H1 (cell line): ENCODE data around the gene TGFB2. TPM values are rescaled to one million over a fixed set of nuclear protein-coding genes. Genes with fewer than 3 reads are reported as not detected.

ENCODE experiments used
- CTCF ChIA-PET: fragments of 300-600 bp; sonication (Branson Sonifier 250); formaldehyde crosslinking; loops from one replicate; lab custom pipeline; 2021; ENCODE audit not compliant: partially characterized antibody; lab: Charles Lee
- POLR2A ChIA-PET: fragments of 300-600 bp; sonication (Branson Sonifier 250); formaldehyde crosslinking; loops from one replicate; lab custom pipeline; 2021; ENCODE audit warnings: inconsistent platforms; ENCODE audit not compliant: partially characterized antibody; lab: Charles Lee
- DNase-seq, 2 experiments: peaks; one replicate each; pipeline versions ENCODE4 v3.0.0 to v3.0.0-alpha.2; 2010 to 2022; ENCODE audit warnings: low spot score in 2 of 2, low read depth in 1 of 2, mixed read lengths in 1 of 2
- FAIRE-seq: peaks from 2 replicates; lab custom pipeline; 2011; peaks lifted over from hg19 to GRCh38; lab: Jason Lieb, UNC
- H2AFZ ChIP-seq: 2 replicates; pipeline ENCODE4 v1.8.1; 2012; ENCODE audit warnings: low read length, inconsistent platforms
- H2AK5ac ChIP-seq: 2 replicates; pipeline ENCODE4 v1.6.1; 2013; ENCODE audit warnings: low read depth, low read length
- H2BK120ac ChIP-seq: replicated peaks from 2 replicates; pipeline ENCODE3; 2013; ENCODE audit warnings: low read depth, low read length, inconsistent platforms
- H2BK12ac ChIP-seq: 2 replicates; pipeline ENCODE4 v1.6.1; 2013; ENCODE audit warnings: low read depth, low read length
- H2BK15ac ChIP-seq: 2 replicates; pipeline ENCODE4 v1.6.1; 2013; ENCODE audit warnings: low read length
- H2BK20ac ChIP-seq: 2 replicates; pipeline ENCODE4 v1.6.1; 2013; ENCODE audit warnings: low read length
- H2BK5ac ChIP-seq: 2 replicates; pipeline ENCODE4 v1.6.1; 2013; ENCODE audit warnings: low read depth, low read length
- H3K14ac ChIP-seq: 2 replicates; pipeline ENCODE4 v1.6.1; 2013; ENCODE audit warnings: inconsistent platforms; ENCODE audit not compliant: insufficient read length
- H3K18ac ChIP-seq: 2 replicates; pipeline ENCODE4 v1.6.1; 2013; ENCODE audit warnings: low read length; ENCODE audit errors: extremely low read depth
- H3K23ac ChIP-seq: 2 replicates; pipeline ENCODE4 v1.6.1; 2013; ENCODE audit warnings: inconsistent platforms; ENCODE audit not compliant: insufficient read length
- H3K23me2 ChIP-seq: 2 replicates; pipeline ENCODE4 v1.6.1; 2013; ENCODE audit warnings: low read depth, low read length
- H3K27ac ChIP-seq: 2 replicates; pipeline ENCODE4 v1.6.1; 2011; ENCODE audit warnings: low read depth, low read length, inconsistent platforms
- H3K27me3 ChIP-seq, 4 experiments: replicated peaks in 1 of 4; 1 replicate in 1 of 4; 2 replicates in 3 of 4; pipeline versions ENCODE4 v1.6.1 to v1.8.1; 2011 to 2013; ENCODE audit warnings: low read length in 3 of 4, mild to moderate bottlenecking in 3 of 4, inconsistent platforms in 2 of 4, mixed read lengths in 2 of 4, moderate library complexity in 1 of 4; ENCODE audit not compliant: control insufficient read depth in 3 of 4, insufficient read depth in 3 of 4; ENCODE audit errors: extremely low read depth in 1 of 4
- H3K36me3 ChIP-seq, 4 experiments: 2 replicates each; pipeline versions ENCODE4 v1.6.1 to v1.8.1; 2011 to 2013; ENCODE audit warnings: mild to moderate bottlenecking in 4 of 4, low read length in 3 of 4, moderate library complexity in 2 of 4, control low read depth in 1 of 4, inconsistent platforms in 1 of 4; ENCODE audit not compliant: insufficient read depth in 4 of 4, control insufficient read depth in 2 of 4
- H3K4ac ChIP-seq: replicated peaks from 2 replicates; pipeline ENCODE3; 2013; ENCODE audit warnings: low read length, low read depth, mixed read lengths, inconsistent platforms; ENCODE audit not compliant: insufficient read length
- H3K4me1 ChIP-seq, 4 experiments: replicated peaks in 1 of 4; 1 replicate in 1 of 4; 2 replicates in 3 of 4; pipeline versions ENCODE4 v1.6.1 to v1.8.1; 2011 to 2013; ENCODE audit warnings: low read length in 3 of 4, inconsistent platforms in 2 of 4, mixed read lengths in 1 of 4; ENCODE audit not compliant: insufficient read depth in 4 of 4, control insufficient read depth in 3 of 4
- H3K4me2 ChIP-seq, 2 experiments: 2 replicates each; pipeline versions ENCODE4 v1.6.1 to v1.8.1; 2011 to 2013; ENCODE audit warnings: low read depth in 2 of 2, low read length in 2 of 2, control low read depth in 1 of 2, inconsistent platforms in 1 of 2, mild to moderate bottlenecking in 1 of 2; ENCODE audit not compliant: insufficient read depth in 1 of 2
- H3K4me3 ChIP-seq, 4 experiments: fragments of 200-600, 300-600 bp in 1 of 4; sonication (generic), shearing (Covaris generic), sonication (Bioruptor Twin) in 1 of 4; 2 replicates each; pipeline versions ENCODE4 v1.5.1 to v1.8.1; 2011 to 2016; ENCODE audit warnings: low read length in 4 of 4, low read depth in 3 of 4, control low read depth in 2 of 4, inconsistent platforms in 2 of 4, mild to moderate bottlenecking in 2 of 4, mixed read lengths in 1 of 4, moderate library complexity in 1 of 4; ENCODE audit not compliant: insufficient read depth in 2 of 4; ENCODE audit errors: extremely low read depth in 1 of 4
- H3K56ac ChIP-seq: replicated peaks from 2 replicates; pipeline ENCODE3; 2013; ENCODE audit warnings: low read depth, mild to moderate bottlenecking, mixed read lengths, low read length, inconsistent platforms; ENCODE audit not compliant: insufficient read length
- H3K79me1 ChIP-seq: 2 replicates; pipeline ENCODE4 v1.6.1; 2013; ENCODE audit warnings: low read depth, low read length, control low read depth
- H3K79me2 ChIP-seq, 2 experiments: 2 replicates each; pipeline versions ENCODE4 v1.6.1 to v1.8.1; 2012 to 2013; ENCODE audit warnings: low read length in 2 of 2, mild to moderate bottlenecking in 2 of 2, inconsistent platforms in 1 of 2; ENCODE audit not compliant: insufficient read depth in 2 of 2, control insufficient read depth in 1 of 2
- H3K9ac ChIP-seq, 4 experiments: replicated peaks in 1 of 4; 1 replicate in 1 of 4; 2 replicates in 3 of 4; pipeline versions ENCODE4 v1.6.1 to v1.8.1; 2011 to 2013; ENCODE audit warnings: low read depth in 3 of 4, low read length in 3 of 4, control low read depth in 2 of 4, mild to moderate bottlenecking in 2 of 4, moderate library complexity in 2 of 4, inconsistent platforms in 1 of 4; ENCODE audit errors: extremely low read depth in 1 of 4
- H3K9me3 ChIP-seq, 2 experiments: 2 replicates each; pipeline versions ENCODE4 v1.6.1 to v1.8.1; 2012 to 2013; ENCODE audit warnings: mild to moderate bottlenecking in 2 of 2, moderate library complexity in 2 of 2, control low read depth in 1 of 2, inconsistent platforms in 1 of 2, low read depth in 1 of 2, low read length in 1 of 2, mixed read lengths in 1 of 2; ENCODE audit not compliant: insufficient read depth in 2 of 2
- H4K20me1 ChIP-seq, 2 experiments: replicated peaks in 1 of 2; 2 replicates each; pipeline versions ENCODE3 to v1.8.1; 2011 to 2013; ENCODE audit warnings: inconsistent platforms in 2 of 2, low read length in 2 of 2, mild to moderate bottlenecking in 1 of 2; ENCODE audit not compliant: insufficient read depth in 2 of 2, control insufficient read depth in 1 of 2
- H4K5ac ChIP-seq: 2 replicates; pipeline ENCODE4 v1.6.1; 2013; ENCODE audit warnings: low read length, low read depth, mixed read lengths, inconsistent platforms; ENCODE audit not compliant: insufficient read length
- H4K8ac ChIP-seq: 2 replicates; pipeline ENCODE4 v1.8.0; 2013; ENCODE audit warnings: mild to moderate bottlenecking, moderate library complexity, low read length, inconsistent platforms; ENCODE audit not compliant: insufficient read depth; ENCODE audit errors: extremely low read depth
- H4K91ac ChIP-seq: replicated peaks from 2 replicates; pipeline ENCODE3; 2013; ENCODE audit warnings: low read length, mixed read lengths, inconsistent platforms; ENCODE audit not compliant: insufficient read length
- CBX5 ChIP-seq: fragments of 300-800, 300-1000 bp; sonication (generic); IDR thresholded peaks from 2 replicates; pipeline ENCODE4 v1.7.1; 2016; ENCODE audit warnings: antibody characterized with exemption, low read length, low read depth
- CTBP2 ChIP-seq: IDR thresholded peaks from 2 replicates; pipeline ENCODE4 v1.7.0; 2011; ENCODE audit warnings: borderline replicate concordance, mild to moderate bottlenecking, moderate library complexity, mixed read lengths, low read length; ENCODE audit not compliant: insufficient read depth, insufficient read length
- EP300 ChIP-seq, 2 experiments: IDR thresholded peaks; 1 replicate in 1 of 2; 2 replicates in 1 of 2; pipeline ENCODE4 v1.6.1; 2011 to 2012; ENCODE audit warnings: low read depth in 2 of 2, low read length in 2 of 2, mild to moderate bottlenecking in 2 of 2, borderline replicate concordance in 1 of 2, inconsistent platforms in 1 of 2, moderate library complexity in 1 of 2
- MAFK ChIP-seq: IDR thresholded peaks from 2 replicates; pipeline ENCODE4 v1.6.1; 2012; ENCODE audit warnings: low read depth, mild to moderate bottlenecking, improper control_type of control experiment, low read length
- POU5F1 ChIP-seq: IDR thresholded peaks from 2 replicates; pipeline ENCODE4 v1.6.1; 2011; ENCODE audit warnings: low read depth, mild to moderate bottlenecking, low read length, moderate library complexity
- RBBP5 ChIP-seq: IDR thresholded peaks from 2 replicates; pipeline ENCODE4 v1.7.1; 2012; ENCODE audit warnings: low read depth, mild to moderate bottlenecking, inconsistent platforms, low read length, moderate library complexity, borderline replicate concordance
- SIX5 ChIP-seq: IDR thresholded peaks from 2 replicates; pipeline ENCODE4 v1.6.1; 2011; ENCODE audit warnings: mild to moderate bottlenecking, low read depth, low read length
- TEAD4 ChIP-seq: IDR thresholded peaks from 2 replicates; pipeline ENCODE4 v1.6.1; 2012; ENCODE audit warnings: low read depth, low read length, inconsistent platforms, mixed read lengths
- WGBS, 2 experiments: shearing (Covaris generic) in 1 of 2; methylation state at CpG; one replicate each; pipeline versions ENCODE4 v1.1.6 to v1.1.7; 2013 to 2015; ENCODE audit warnings: low lambda C conversion rate in 2 of 2, mixed read lengths in 2 of 2, inconsistent platforms in 1 of 2, low coverage in 1 of 2, missing lambda C conversion rate in 1 of 2; ENCODE audit not compliant: insufficient replicate concordance in 2 of 2, insufficient coverage in 1 of 2, insufficient read length in 1 of 2; ENCODE audit errors: extremely low coverage in 1 of 2, missing lambda C conversion rate in 1 of 2; 5-methylcytosine and 5-hydroxymethylcytosine counted together
- polyA plus RNA-seq, 7 experiments: library from polyadenylated mRNA; depleted of rRNA in 3 of 7; stranded (reverse) in 5 of 7; unstranded in 2 of 7; fragments of >200 nt in 5 of 7; fragments of 200-250 nt in 2 of 7; gene quantifications; 1 replicate in 5 of 7; 2 replicates in 1 of 7; 4 replicates in 1 of 7; pipeline versions ENCODE4 v1.2.1 to v1.2.3, GENCODE V29; 2011 to 2013; ENCODE audit warnings: missing spikeins in 2 of 7, mixed read lengths in 2 of 7
- total RNA-seq: library from RNA; stranded (reverse); fragmentation: NEBNext Ultra II Directional; extraction: Animal tissue kit (Norgen Biotek cat#: 25700); gene quantifications from 2 replicates; pipeline ENCODE4 v1.2.1, GENCODE V29; 2021
- TF ChIP-seq, protein P1 (sequence below): IDR thresholded peaks from 2 replicates; pipeline ENCODE4 v1.6.1; 2012; ENCODE audit warnings: low read length, inconsistent platforms

The TGFB2 gene
- total and polyA plus RNA-seq, 2 of the 8 experiments (the other 6 are each of a cell fraction or from before 2014, with no cell fraction given) = 0.26 to 0.84 TPM

DNA sequence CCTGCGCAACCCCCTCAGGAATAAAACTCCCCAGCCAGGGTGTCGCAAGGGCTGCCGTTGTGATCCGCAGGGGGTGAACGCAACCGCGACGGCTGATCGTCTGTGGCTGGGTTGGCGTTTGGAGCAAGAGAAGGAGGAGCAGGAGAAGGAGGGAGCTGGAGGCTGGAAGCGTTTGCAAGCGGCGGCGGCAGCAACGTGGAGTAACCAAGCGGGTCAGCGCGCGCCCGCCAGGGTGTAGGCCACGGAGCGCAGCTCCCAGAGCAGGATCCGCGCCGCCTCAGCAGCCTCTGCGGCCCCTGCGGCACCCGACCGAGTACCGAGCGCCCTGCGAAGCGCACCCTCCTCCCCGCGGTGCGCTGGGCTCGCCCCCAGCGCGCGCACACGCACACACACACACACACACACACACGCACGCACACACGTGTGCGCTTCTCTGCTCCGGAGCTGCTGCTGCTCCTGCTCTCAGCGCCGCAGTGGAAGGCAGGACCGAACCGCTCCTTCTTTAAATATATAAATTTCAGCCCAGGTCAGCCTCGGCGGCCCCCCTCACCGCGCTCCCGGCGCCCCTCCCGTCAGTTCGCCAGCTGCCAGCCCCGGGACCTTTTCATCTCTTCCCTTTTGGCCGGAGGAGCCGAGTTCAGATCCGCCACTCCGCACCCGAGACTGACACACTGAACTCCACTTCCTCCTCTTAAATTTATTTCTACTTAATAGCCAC lies 696 bp downstream of the TGFB2 start:
- Histone ChIP-seq H2AFZ (peak overlapping the region; percentile 69; the same call in 1 of the 2 replicates), H4K91ac (no peak overlapping the region), H3K14ac (no peak overlapping the region), H3K56ac (peak overlapping the region; percentile 17), H3K79me2 (no peaks in the 10 kb centered on the region), H4K20me1 (no peaks in the 10 kb centered on the region), H2BK120ac (no peak overlapping the region), H4K8ac (no peak overlapping the region; the same call in 1 of the 2 replicates), H3K9ac (peak overlapping the region; percentile 25 to 63 (median 54); a peak in 6 of 7 replicates), H2BK12ac (peak overlapping the region; percentile 64; the same call in 1 of the 2 replicates), H2BK15ac (no peak overlapping the region), H2BK20ac (no peak overlapping the region), H3K23me2 (peaks cover 24% of the 10 kb centered on the region), H3K4me2 (peak overlapping the region; percentile 83 to 95), H4K5ac (no peak overlapping the region), H3K36me3 (no peaks in the 10 kb centered on the region), H3K18ac (peak overlapping the region; percentile 51), H3K79me1 (no peaks in the 10 kb centered on the region), H2BK5ac (peak overlapping the region; percentile 42; the same call in 1 of the 2 replicates), H3K4me1 (no peaks in the 10 kb centered on the region; a peak in 3 of 7 replicates), H2AK5ac (no peak overlapping the region), H3K4ac (no peak overlapping the region), H3K4me3 (peak overlapping the region; percentile 72 to 88 (median 80)), H3K9me3 (no peaks in the 10 kb centered on the region), H3K27ac (no peak overlapping the region), H3K27me3 (peaks cover 0 to 16% (median 6%) of the 10 kb centered on the region in 4 experiments; a peak in 5 of 7 replicates), H3K23ac (no peak overlapping the region)
- DNase-seq (peak in 1 of 2 experiments; percentile 75), FAIRE-seq (no peak)
- ChIA-PET POLR2A (interaction anchor here (0.7 to 1.7 kb wide), 10 partner anchors 8 to 175 kb away, joined by 3 to 10 read pairs (median 3); no protein-coding TSS in a partner anchor), CTCF (interaction anchor here (0.6 to 3.3 kb wide), 16 partner anchors 8 to 1467 kb away, joined by 3 to 20 read pairs (median 3); no protein-coding TSS in a partner anchor)
- 0% methylated on average over 45 of the region's 64 CpGs; no CpG with 5 or more reads in 1 of the 2 experiments for WGBS, 2 experiments
- no peak for TF ChIP-seq TEAD4
- TF ChIP-seq SIX5 = no peak
- TF ChIP-seq RBBP5 = peak; percentile 99
- TF ChIP-seq CBX5 = no peak
- TF ChIP-seq, protein P1, sequence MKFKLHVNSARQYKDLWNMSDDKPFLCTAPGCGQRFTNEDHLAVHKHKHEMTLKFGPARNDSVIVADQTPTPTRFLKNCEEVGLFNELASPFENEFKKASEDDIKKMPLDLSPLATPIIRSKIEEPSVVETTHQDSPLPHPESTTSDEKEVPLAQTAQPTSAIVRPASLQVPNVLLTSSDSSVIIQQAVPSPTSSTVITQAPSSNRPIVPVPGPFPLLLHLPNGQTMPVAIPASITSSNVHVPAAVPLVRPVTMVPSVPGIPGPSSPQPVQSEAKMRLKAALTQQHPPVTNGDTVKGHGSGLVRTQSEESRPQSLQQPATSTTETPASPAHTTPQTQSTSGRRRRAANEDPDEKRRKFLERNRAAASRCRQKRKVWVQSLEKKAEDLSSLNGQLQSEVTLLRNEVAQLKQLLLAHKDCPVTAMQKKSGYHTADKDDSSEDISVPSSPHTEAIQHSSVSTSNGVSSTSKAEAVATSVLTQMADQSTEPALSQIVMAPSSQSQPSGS = no peak
- TF ChIP-seq POU5F1 = no peak
- no peak for TF ChIP-seq MAFK
- no peak for TF ChIP-seq EP300 (IDR thresholded peaks at IDR 0.05; ENCODE audit: borderline replicate concordance in 1 of 2, low read depth in 2 of 2, low read length in 2 of 2)
- peak; percentile 50 for TF ChIP-seq CTBP2
